Activated T-cell treated with anti-CD3 and anti-CD28 coated beads, Interleukin-2, amount 50 U/mL, for 24 hours (primary cell): ENCODE data around the gene BRINP3.

ENCODE experiments used
- DNase-seq: peaks from one replicate; pipeline ENCODE4 v3.0.0-alpha.2; 2020
- H3K27ac Mint-ChIP-seq: 2 replicates; pipeline ENCODE4 v1.8.0; 2020; ENCODE audit warnings: mild to moderate bottlenecking, mixed read lengths
- H3K27me3 Mint-ChIP-seq: 2 replicates; pipeline ENCODE4 v1.8.0; 2020; ENCODE audit warnings: mixed read lengths
- H3K36me3 Mint-ChIP-seq: 2 replicates; pipeline ENCODE4 v1.8.0; 2020; ENCODE audit warnings: low read depth, mixed read lengths
- H3K4me1 Mint-ChIP-seq: 2 replicates; pipeline ENCODE4 v1.8.0; 2020; ENCODE audit warnings: low read depth, mixed read lengths
- H3K4me3 Mint-ChIP-seq: 2 replicates; pipeline ENCODE4 v1.8.0; 2020; ENCODE audit warnings: mild to moderate bottlenecking, moderate library complexity, mixed read lengths
- H3K9me3 Mint-ChIP-seq: 2 replicates; pipeline ENCODE4 v1.8.0; 2020; ENCODE audit warnings: mixed read lengths

BRINP3 gene

DNA sequence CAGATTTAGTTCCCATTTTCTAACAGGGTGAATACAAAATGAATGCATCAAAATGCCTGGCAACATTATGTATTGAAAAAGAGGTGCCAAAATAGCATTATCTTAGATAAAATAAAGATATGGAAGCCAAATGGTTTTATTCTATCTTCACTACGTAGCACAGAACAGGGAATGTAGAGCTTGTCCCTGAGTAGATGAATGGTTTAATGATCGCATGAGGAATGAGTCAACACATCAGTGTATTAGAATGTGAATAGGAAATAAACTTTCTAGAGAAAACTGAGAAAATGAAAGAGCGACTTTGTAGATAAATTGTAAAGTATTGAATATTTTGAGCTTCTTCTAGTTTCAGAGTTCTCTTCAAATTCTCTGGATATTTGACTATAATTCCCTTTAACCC, 74.3 kb downstream of the BRINP3 start:
- no peak overlapping the region for H3K4me3 Mint-ChIP-seq
- H3K4me1 Mint-ChIP-seq = no peaks in the 10 kb centered on the region
- no peaks in the 10 kb centered on the region for H3K27me3 Mint-ChIP-seq
- H3K9me3 Mint-ChIP-seq = peaks cover 6% of the 10 kb centered on the region
- H3K36me3 Mint-ChIP-seq = no peaks in the 10 kb centered on the region
- DNase-seq = no peak
- H3K27ac Mint-ChIP-seq = no peak overlapping the region

DNA sequence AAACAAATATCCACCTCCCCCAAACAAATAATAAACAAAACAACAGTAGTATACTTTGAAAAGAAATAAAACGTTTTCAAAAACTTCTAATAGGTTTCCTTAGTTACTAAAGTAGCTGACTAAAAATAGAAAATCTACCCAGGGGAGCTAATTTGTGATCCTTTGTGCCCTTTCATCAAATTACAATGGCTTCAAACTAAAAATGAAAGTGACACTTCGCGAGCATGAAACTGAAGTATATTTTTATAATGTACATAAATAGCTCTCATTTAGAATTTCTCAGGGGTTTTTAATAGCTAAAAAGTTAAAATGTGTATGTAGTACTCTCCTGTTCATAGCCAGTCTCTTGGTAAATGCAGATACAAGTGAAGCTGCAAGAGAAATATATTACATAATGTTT, 78.4 kb downstream of the BRINP3 start:
- Mint-ChIP-seq H3K9me3 (peaks cover 12% of the 10 kb centered on the region), H3K4me3 (no peak overlapping the region)

DNA sequence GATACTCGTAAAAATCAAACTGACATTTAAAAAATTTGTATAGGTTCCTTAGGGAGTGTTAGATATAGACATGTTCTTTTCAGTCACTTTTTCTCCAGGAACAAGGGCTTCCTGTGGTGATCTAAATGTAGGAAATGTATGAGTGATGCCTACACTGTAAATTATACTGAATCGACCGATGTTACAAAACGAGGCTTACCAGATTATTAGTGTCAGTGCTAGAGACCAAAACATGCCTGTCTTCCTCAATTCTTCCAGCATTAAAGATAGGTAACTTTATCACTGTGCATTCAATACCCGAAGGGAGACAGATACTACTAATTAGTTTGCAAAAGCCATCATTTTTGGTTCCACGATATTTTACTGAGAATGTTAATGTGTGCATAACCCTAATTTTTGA, 86.1 kb downstream of the BRINP3 start:
- Mint-ChIP-seq H3K27me3 (no peaks in the 10 kb centered on the region), H3K36me3 (no peaks in the 10 kb centered on the region), H3K27ac (no peak overlapping the region), H3K4me3 (no peak overlapping the region), H3K4me1 (no peaks in the 10 kb centered on the region), H3K9me3 (peaks cover 9% of the 10 kb centered on the region)
- DNase-seq = no peak

More for the DNA sequence above, 78.4 kb downstream of the BRINP3 start:
- Mint-ChIP-seq H3K4me1 (no peaks in the 10 kb centered on the region), H3K36me3 (no peaks in the 10 kb centered on the region), H3K27ac (no peak overlapping the region), H3K27me3 (no peaks in the 10 kb centered on the region)
- DNase-seq = no peak

DNA sequence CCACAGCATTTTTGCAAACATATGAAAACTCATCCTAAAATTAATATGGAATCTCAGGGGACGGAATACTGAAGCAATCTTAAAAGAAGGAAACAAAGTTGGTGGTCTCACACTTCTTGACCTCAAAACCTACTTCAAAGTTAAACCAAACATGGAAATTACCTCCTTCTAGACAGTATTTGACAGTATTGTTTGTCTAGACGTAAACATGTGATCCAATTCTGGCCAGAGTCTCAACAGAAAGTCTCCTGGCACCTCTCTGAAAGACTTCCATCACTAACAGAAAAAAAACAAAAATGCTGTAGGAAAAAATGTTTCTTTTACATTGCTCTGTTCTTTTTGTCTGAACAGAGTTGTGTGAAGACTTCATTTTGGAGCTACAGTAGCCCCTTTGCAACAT, 99.7 kb downstream of the BRINP3 start:
- H3K4me1 Mint-ChIP-seq = no peaks in the 10 kb centered on the region
- no peak for DNase-seq
- no peaks in the 10 kb centered on the region for H3K27me3 Mint-ChIP-seq
- no peaks in the 10 kb centered on the region for H3K36me3 Mint-ChIP-seq
- peaks cover 10% of the 10 kb centered on the region for H3K9me3 Mint-ChIP-seq
- no peak overlapping the region for H3K4me3 Mint-ChIP-seq
- H3K27ac Mint-ChIP-seq = no peak overlapping the region

DNA sequence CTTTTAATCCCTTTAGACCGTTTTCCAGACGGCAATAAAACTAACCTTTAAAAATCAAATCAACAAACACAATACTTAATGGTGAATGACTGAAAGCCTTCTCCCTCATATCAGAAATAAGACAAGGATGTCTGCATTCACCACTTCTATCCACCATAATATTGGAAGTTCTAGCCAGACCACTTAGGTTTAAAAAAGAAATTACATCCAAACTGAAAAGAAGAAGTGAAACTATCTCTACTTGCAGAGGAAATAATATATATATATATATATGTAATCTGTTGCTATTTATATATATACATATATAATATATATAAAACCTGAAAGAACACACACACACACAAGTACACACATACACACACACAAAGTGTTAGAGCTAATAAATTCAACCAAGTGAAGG, 100.4 kb downstream of the BRINP3 start:
- no peak overlapping the region for H3K27ac Mint-ChIP-seq
- H3K36me3 Mint-ChIP-seq = no peaks in the 10 kb centered on the region
- no peak overlapping the region for H3K4me3 Mint-ChIP-seq
- H3K27me3 Mint-ChIP-seq = no peaks in the 10 kb centered on the region
- H3K9me3 Mint-ChIP-seq = peaks cover 10% of the 10 kb centered on the region
- no peak for DNase-seq
- no peaks in the 10 kb centered on the region for H3K4me1 Mint-ChIP-seq

DNA sequence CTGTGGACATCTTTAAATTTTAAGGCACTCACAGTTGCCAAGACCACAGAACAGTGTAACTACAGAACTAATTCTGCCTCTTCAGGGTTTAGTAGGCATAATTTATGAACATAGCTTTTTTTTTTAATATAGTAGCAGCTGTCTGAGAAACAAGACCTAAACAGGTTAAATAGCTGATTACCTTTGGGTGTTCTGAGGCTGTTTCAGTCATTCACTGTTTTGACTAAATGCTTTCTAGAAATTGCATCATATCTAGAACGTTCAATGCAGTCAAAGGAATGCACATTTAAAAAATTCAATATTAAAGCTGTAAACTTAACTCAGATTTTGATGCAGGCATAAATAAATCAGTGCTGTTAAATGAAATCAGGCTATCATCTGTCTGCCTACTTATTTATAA, 101.6 kb downstream of the BRINP3 start:
- Mint-ChIP-seq H3K36me3 (no peaks in the 10 kb centered on the region), H3K4me3 (no peak overlapping the region), H3K9me3 (peaks cover 10% of the 10 kb centered on the region), H3K27me3 (no peaks in the 10 kb centered on the region), H3K4me1 (no peaks in the 10 kb centered on the region), H3K27ac (no peak overlapping the region)
- no peak for DNase-seq

DNA sequence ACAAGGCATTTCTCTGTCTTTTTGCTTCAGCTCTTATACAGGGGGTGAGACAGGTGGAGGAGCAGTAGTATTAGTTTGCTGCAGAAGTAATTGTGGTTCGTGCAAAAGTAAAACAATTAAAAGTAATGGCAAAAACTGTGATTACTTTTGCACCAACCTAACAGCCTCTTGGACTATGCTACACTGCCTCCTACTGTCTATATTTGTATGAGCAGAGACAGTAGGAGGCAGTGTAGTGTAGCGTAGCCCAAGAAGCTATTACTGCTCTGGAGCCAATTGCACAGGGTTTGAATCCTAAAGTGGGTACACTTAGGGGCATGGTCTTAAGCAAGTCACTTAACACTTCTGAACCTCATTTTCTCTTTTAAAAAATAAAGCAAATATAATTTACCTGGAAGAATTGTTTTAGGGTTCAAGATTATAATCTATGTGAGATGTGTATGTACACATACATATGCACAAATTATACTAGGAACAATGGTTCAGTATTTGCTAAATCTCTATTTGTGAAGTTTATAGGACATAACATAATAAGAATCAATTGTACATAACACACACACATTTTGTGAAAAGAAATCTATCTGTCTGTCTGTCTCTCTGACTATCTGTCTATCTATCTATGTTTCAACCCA, 103.8 kb downstream of the BRINP3 start:
- no peaks in the 10 kb centered on the region for H3K27me3 Mint-ChIP-seq
- H3K9me3 Mint-ChIP-seq = peaks cover 16% of the 10 kb centered on the region
- no peak for DNase-seq
- H3K4me3 Mint-ChIP-seq = no peak overlapping the region
- no peaks in the 10 kb centered on the region for H3K36me3 Mint-ChIP-seq
- H3K4me1 Mint-ChIP-seq = no peaks in the 10 kb centered on the region
- H3K27ac Mint-ChIP-seq = no peak overlapping the region

DNA sequence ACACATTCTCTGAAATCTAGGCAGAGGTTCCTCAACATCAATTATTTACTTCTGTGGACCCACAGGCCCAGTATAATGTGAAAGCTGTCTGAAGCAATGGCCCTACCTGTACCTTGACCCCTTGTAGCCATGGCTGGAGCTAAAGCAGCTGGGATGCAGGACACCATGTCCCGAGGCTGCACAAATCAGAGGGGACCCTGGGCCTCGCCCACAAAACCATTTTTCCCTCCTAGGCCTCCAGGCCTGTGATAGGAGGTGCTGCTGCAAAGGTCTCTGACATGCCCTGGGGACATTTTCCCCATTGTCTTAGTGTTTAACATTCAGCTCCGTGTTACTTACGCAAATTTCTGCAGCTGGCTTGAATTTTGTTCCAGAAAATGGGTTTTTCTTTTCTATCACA, 110.5 kb downstream of the BRINP3 start:
- Mint-ChIP-seq H3K27ac (no peak overlapping the region), H3K4me1 (no peaks in the 10 kb centered on the region), H3K27me3 (no peaks in the 10 kb centered on the region), H3K9me3 (peaks cover 24% of the 10 kb centered on the region), H3K4me3 (no peak overlapping the region), H3K36me3 (no peaks in the 10 kb centered on the region)
- no peak for DNase-seq

DNA sequence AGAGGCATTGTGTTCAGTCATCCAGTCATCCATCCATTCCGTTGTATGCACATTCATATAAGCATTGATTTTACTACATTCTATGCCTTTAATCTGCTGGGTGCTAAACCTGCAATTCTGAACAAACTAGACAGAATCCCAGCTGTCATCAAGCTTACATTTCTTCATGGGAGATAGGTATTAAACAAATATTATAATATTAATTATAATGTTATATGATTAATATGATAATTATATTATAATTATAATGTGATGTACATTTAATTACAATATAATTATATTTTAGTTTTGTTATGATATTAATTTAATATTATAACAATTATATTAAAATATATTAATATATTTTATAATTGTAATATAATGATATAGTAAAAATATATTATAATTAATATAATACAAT, 112.4 kb downstream of the BRINP3 start:
- Mint-ChIP-seq H3K4me1 (no peaks in the 10 kb centered on the region), H3K36me3 (no peaks in the 10 kb centered on the region), H3K27me3 (no peaks in the 10 kb centered on the region), H3K9me3 (peaks cover 22% of the 10 kb centered on the region), H3K27ac (no peak overlapping the region), H3K4me3 (no peak overlapping the region)
- no peak for DNase-seq

DNA sequence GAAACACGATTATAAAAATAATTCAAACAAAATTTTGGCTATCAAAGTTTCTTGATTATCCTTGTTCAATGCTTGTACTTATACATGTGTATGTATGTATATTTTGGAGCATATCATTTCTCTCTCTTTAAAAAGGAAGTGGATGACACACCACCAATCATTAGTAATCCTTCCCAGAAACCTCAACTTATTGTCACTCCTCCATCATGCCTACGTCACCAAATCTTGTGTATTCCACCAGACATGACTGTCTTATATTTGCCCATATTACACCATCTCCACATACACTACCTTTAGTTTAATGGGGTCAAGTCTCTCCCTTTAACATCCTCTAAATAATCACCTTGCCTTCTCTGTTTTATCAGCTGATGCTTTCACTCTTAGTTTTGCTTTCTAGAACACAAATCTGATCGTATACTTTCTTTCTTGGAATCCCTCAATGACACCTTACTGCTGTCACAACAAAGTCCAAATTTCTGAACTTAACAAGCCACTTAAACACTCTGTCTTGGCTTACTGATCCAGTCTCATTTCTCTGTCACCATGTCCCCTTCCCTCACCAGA, 124.0 kb downstream of the BRINP3 start:
- Mint-ChIP-seq H3K27me3 (no peaks in the 10 kb centered on the region), H3K9me3 (peaks cover 15% of the 10 kb centered on the region), H3K4me3 (no peak overlapping the region), H3K4me1 (no peaks in the 10 kb centered on the region), H3K36me3 (no peaks in the 10 kb centered on the region), H3K27ac (no peak overlapping the region)
- DNase-seq = no peak

DNA sequence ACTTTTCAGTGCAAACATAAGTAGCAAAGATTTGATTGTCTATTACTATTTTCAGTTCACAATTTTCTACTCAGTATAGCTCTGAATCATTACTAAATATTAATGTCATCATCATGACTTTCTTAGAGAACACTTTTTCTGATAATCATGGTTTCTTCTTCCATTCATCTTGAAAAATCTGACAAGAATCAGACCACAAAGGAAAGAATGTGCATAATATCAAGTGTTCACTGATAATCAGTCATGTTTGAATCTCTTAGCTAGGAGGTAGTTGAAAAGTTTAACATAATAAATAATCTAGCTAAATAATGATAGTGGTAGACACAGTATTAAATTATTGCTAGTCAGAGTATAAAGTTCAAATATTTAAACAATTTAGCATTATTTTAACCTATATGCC, 133.2 kb downstream of the BRINP3 start:
- no peaks in the 10 kb centered on the region for H3K9me3 Mint-ChIP-seq
- no peak overlapping the region for H3K27ac Mint-ChIP-seq
- H3K4me1 Mint-ChIP-seq = no peaks in the 10 kb centered on the region
- H3K36me3 Mint-ChIP-seq = no peaks in the 10 kb centered on the region
- no peaks in the 10 kb centered on the region for H3K27me3 Mint-ChIP-seq
- no peak for DNase-seq
- H3K4me3 Mint-ChIP-seq = no peak overlapping the region

DNA sequence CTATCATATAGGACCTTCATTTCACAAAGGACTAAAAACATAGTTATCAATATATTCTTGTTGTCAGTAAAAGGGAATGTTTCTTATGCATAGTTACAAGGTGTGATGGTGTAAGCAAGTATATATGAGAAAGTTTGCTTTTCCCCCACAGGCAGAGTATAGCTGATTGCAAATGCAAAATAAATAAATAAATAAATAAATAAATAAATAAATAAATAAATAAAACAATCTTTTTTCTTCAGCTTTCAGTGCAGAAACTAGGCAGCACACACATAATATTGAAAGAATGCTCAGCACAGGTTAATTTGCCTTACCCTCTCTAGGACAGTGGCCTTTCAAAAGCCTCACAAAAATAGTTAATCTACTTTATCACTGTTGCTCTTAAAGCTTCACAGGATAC, 138.8 kb downstream of the BRINP3 start:
- H3K27me3 Mint-ChIP-seq = no peaks in the 10 kb centered on the region
- no peaks in the 10 kb centered on the region for H3K4me1 Mint-ChIP-seq
- H3K9me3 Mint-ChIP-seq = peaks cover 4% of the 10 kb centered on the region
- H3K36me3 Mint-ChIP-seq = no peaks in the 10 kb centered on the region
- H3K27ac Mint-ChIP-seq = no peak overlapping the region
- DNase-seq = no peak
- no peak overlapping the region for H3K4me3 Mint-ChIP-seq

DNA sequence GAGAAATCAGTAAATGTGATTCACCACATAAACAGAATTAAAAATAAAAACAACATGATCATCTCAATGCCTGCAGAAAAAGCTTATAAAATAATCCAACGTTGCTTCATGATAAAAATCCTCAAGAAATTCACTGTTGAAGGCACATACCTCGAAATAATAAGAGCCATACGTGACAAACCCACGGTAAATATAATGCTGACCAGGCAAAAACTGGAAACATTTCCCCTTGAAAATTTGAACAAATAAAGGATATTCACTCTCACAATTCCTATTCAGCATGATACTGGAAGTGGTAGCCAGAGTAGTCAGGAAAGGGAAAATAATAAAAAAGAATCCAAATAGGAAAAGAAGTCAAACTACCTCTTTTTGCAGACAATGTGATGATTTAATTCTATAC, 148.8 kb downstream of the BRINP3 start:
- no peaks in the 10 kb centered on the region for H3K27me3 Mint-ChIP-seq
- H3K36me3 Mint-ChIP-seq = no peaks in the 10 kb centered on the region
- H3K9me3 Mint-ChIP-seq = peaks cover 29% of the 10 kb centered on the region
- DNase-seq = no peak
- H3K27ac Mint-ChIP-seq = no peak overlapping the region
- no peaks in the 10 kb centered on the region for H3K4me1 Mint-ChIP-seq
- H3K4me3 Mint-ChIP-seq = no peak overlapping the region

DNA sequence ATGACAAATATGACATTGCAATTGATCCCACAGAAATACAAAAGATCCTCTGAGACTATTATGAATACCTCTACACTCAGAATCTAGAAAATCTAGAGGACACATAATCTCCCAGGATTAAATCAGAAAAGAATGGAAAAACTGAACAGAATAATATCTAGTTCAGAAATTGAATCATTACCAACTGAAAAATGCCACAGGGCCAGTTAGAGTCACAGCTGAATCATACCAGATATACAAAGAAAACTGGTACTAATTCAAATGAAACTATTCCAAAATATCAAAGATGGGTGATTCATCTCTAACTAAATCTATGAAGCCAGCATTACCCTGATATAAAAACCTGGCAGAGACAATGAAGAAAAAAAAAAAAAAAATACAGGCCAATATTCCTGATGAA, 149.3 kb downstream of the BRINP3 start:
- Mint-ChIP-seq H3K4me3 (no peak overlapping the region), H3K36me3 (no peaks in the 10 kb centered on the region), H3K27ac (no peak overlapping the region), H3K4me1 (no peaks in the 10 kb centered on the region), H3K9me3 (peaks cover 29% of the 10 kb centered on the region), H3K27me3 (no peaks in the 10 kb centered on the region)
- DNase-seq = no peak

DNA sequence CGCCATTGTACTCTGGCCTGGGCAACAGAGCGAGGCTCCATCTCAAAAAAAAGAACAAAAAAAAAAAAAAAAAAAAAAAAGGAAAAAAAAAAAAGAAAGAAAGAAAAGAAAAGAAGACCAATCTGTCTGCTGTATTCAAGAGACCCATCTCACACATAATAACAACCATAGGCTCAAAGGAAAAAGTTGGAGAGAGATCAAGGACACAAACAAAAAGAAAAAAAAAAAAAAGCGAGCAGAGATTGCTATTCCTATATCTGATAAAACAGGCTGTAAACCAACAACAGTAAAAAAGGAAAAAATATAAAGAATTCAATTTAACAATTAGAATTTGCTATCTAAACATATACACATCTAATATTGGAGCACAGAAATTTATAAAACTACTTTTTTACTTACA, 150.4 kb downstream of the BRINP3 start:
- no peaks in the 10 kb centered on the region for H3K36me3 Mint-ChIP-seq
- no peak overlapping the region for H3K27ac Mint-ChIP-seq
- H3K4me3 Mint-ChIP-seq = no peak overlapping the region
- peaks cover 29% of the 10 kb centered on the region for H3K9me3 Mint-ChIP-seq
- no peaks in the 10 kb centered on the region for H3K27me3 Mint-ChIP-seq
- H3K4me1 Mint-ChIP-seq = no peaks in the 10 kb centered on the region
- DNase-seq = no peak

DNA sequence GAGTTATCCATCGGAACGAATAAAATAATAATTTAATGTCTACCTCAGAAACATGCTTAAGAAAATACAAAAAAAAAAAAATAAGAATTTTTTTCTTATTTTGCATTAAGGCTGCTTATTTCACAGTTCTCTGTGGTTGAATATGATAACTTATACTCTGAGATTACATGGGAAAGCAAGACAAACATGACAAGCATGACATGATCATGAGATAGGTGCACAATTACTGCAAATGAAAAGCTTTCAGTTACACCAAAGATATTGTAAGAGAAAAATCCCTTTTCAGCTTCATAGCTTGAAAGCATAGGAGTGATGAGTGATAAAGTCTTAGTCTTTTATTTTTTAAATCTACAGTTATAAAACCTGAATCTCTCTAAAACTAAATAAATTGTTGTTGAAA, 154.1 kb downstream of the BRINP3 start:
- H3K27me3 Mint-ChIP-seq = no peaks in the 10 kb centered on the region
- H3K4me1 Mint-ChIP-seq = no peaks in the 10 kb centered on the region
- peaks cover 20% of the 10 kb centered on the region for H3K9me3 Mint-ChIP-seq
- H3K36me3 Mint-ChIP-seq = no peaks in the 10 kb centered on the region
- no peak overlapping the region for H3K4me3 Mint-ChIP-seq
- no peak for DNase-seq
- no peak overlapping the region for H3K27ac Mint-ChIP-seq
